Astrocyte (in vitro differentiated cells and primary cell): ENCODE data around the gene MBNL3. TPM values are rescaled to one million over a fixed set of nuclear protein-coding genes. Genes with fewer than 3 reads are reported as not detected.

Experiments used
- DNase-seq: peaks from one replicate; pipeline ENCODE4 v3.0.0-alpha.2; 2010; ENCODE audit warnings: low read depth
- FAIRE-seq: peaks from 2 replicates; lab custom pipeline; 2011; peaks lifted over from hg19 to GRCh38; lab: Jason Lieb, UNC
- H2AFZ ChIP-seq: 2 replicates; pipeline ENCODE4 v1.6.0; 2012; ENCODE audit warnings: low read depth, low read length, inconsistent platforms
- H3K27ac ChIP-seq: 2 replicates; pipeline ENCODE4 v1.5.1; 2011; ENCODE audit warnings: low read depth, low read length, inconsistent platforms
- H3K27me3 ChIP-seq: 2 replicates; pipeline ENCODE4 v1.6.0; 2011; ENCODE audit warnings: low read length, inconsistent platforms; ENCODE audit not compliant: insufficient read depth
- H3K36me3 ChIP-seq: 2 replicates; pipeline ENCODE4 v1.5.1; 2011; ENCODE audit warnings: low read length, inconsistent platforms; ENCODE audit not compliant: insufficient read depth
- H3K4me1 ChIP-seq: 2 replicates; pipeline ENCODE4 v1.5.1; 2011; ENCODE audit warnings: low read length, inconsistent platforms; ENCODE audit not compliant: insufficient read depth
- H3K4me2 ChIP-seq: 2 replicates; pipeline ENCODE4 v1.6.0; 2012; ENCODE audit warnings: low read length, inconsistent platforms
- H3K4me3 ChIP-seq: 2 replicates; pipeline ENCODE4 v1.5.1; 2011; ENCODE audit warnings: low read depth, mild to moderate bottlenecking, low read length, inconsistent platforms; ENCODE audit not compliant: insufficient read depth
- H3K79me2 ChIP-seq: 2 replicates; pipeline ENCODE4 v1.6.0; 2012; ENCODE audit warnings: mild to moderate bottlenecking, low read length, inconsistent platforms; ENCODE audit not compliant: insufficient read depth
- H3K9ac ChIP-seq: 2 replicates; pipeline ENCODE4 v1.6.0; 2012; ENCODE audit warnings: mild to moderate bottlenecking, low read length, inconsistent platforms
- H3K9me3 ChIP-seq: 2 replicates; pipeline ENCODE4 v1.5.1; 2012; ENCODE audit warnings: low read depth, mild to moderate bottlenecking, low read length, inconsistent platforms; ENCODE audit not compliant: insufficient read depth
- H4K20me1 ChIP-seq: 2 replicates; pipeline ENCODE4 v1.6.0; 2012; ENCODE audit warnings: low read length, inconsistent platforms; ENCODE audit not compliant: insufficient read depth
- H3K27ac Mint-ChIP-seq: one replicate; pipeline ENCODE4 v1.8.0; 2021; ENCODE audit warnings: mild to moderate bottlenecking, mixed read lengths; ENCODE audit not compliant: unreplicated experiment
- H3K27me3 Mint-ChIP-seq: one replicate; pipeline ENCODE4 v1.8.0; 2021; ENCODE audit warnings: low read depth, mixed read lengths; ENCODE audit not compliant: unreplicated experiment
- H3K36me3 Mint-ChIP-seq: one replicate; pipeline ENCODE4 v1.8.0; 2021; ENCODE audit warnings: low read depth, mixed read lengths; ENCODE audit not compliant: unreplicated experiment
- H3K4me1 Mint-ChIP-seq: one replicate; pipeline ENCODE4 v1.8.0; 2021; ENCODE audit warnings: low read depth, mixed read lengths; ENCODE audit not compliant: unreplicated experiment
- H3K4me3 Mint-ChIP-seq: one replicate; pipeline ENCODE4 v1.8.0; 2021; ENCODE audit warnings: mild to moderate bottlenecking, moderate library complexity, mixed read lengths; ENCODE audit not compliant: unreplicated experiment
- H3K9me3 Mint-ChIP-seq: one replicate; pipeline ENCODE4 v1.8.0; 2021; ENCODE audit warnings: mild to moderate bottlenecking, mixed read lengths; ENCODE audit not compliant: unreplicated experiment
- CTCF ChIP-seq: IDR thresholded peaks from 2 replicates; pipeline ENCODE4 v1.5.1; 2011; ENCODE audit warnings: low read depth, mild to moderate bottlenecking, inconsistent platforms, low read length, moderate library complexity; ENCODE audit not compliant: insufficient read depth
- EZH2 ChIP-seq: IDR thresholded peaks from 2 replicates; pipeline ENCODE4 v1.6.1; 2012; ENCODE audit warnings: mild to moderate bottlenecking, low read length, inconsistent platforms; ENCODE audit not compliant: insufficient read depth
- total RNA-seq: library from RNA; stranded (reverse); gene quantifications from 2 replicates; pipeline ENCODE4 v1.2.1, GENCODE V29; 2021

Gene MBNL3
- total RNA-seq, 1 donor from 2014 or later: 4.1 TPM

GRCh38 chrX:132367984-132368383, 120.9 kb downstream of the MBNL3 start:
- TF ChIP-seq EZH2 (no peak), CTCF (no peak)
- Histone ChIP-seq H3K9me3 (no peaks in the 10 kb centered on the region), H3K79me2 (no peaks in the 10 kb centered on the region), H3K36me3 (no peaks in the 10 kb centered on the region), H3K27me3 (no peaks in the 10 kb centered on the region), H3K4me3 (no peak overlapping the region), H4K20me1 (no peaks in the 10 kb centered on the region), H3K4me2 (no peak overlapping the region), H3K4me1 (no peaks in the 10 kb centered on the region), H3K27ac (no peak overlapping the region), H2AFZ (no peak overlapping the region), H3K9ac (no peak overlapping the region)
- Mint-ChIP-seq H3K9me3 (no peaks in the 10 kb centered on the region), H3K27me3 (no peaks in the 10 kb centered on the region), H3K27ac (no peak overlapping the region), H3K4me3 (no peak overlapping the region), H3K36me3 (no peaks in the 10 kb centered on the region), H3K4me1 (no peaks in the 10 kb centered on the region)
- FAIRE-seq: no peak
- DNase-seq: no peak

GRCh38 chrX:132367314-132367713, 121.5 kb downstream of the MBNL3 start:
- Mint-ChIP-seq H3K36me3 (no peaks in the 10 kb centered on the region), H3K27ac (no peak overlapping the region), H3K27me3 (no peaks in the 10 kb centered on the region), H3K4me1 (no peaks in the 10 kb centered on the region), H3K9me3 (no peaks in the 10 kb centered on the region), H3K4me3 (no peak overlapping the region)
- Histone ChIP-seq H3K27me3 (no peaks in the 10 kb centered on the region), H3K79me2 (no peaks in the 10 kb centered on the region), H3K4me1 (no peaks in the 10 kb centered on the region), H3K4me2 (no peak overlapping the region), H3K9me3 (no peaks in the 10 kb centered on the region), H3K27ac (no peak overlapping the region), H2AFZ (no peak overlapping the region), H4K20me1 (no peaks in the 10 kb centered on the region), H3K4me3 (no peak overlapping the region), H3K36me3 (no peaks in the 10 kb centered on the region), H3K9ac (no peak overlapping the region)
- TF ChIP-seq EZH2 (no peak), CTCF (no peak)
- DNase-seq: no peak
- no peak for FAIRE-seq

- no peak for FAIRE-seq
- Histone ChIP-seq H3K4me1 (no peaks in the 10 kb centered on the region), H3K27ac (no peak overlapping the region), H3K36me3 (no peaks in the 10 kb centered on the region), H3K9ac (no peak overlapping the region), H3K4me3 (no peak overlapping the region), H3K9me3 (no peaks in the 10 kb centered on the region), H3K27me3 (no peaks in the 10 kb centered on the region), H4K20me1 (no peaks in the 10 kb centered on the region), H3K79me2 (no peaks in the 10 kb centered on the region), H3K4me2 (no peak overlapping the region), H2AFZ (no peak overlapping the region)
- Mint-ChIP-seq H3K27ac (no peak overlapping the region), H3K36me3 (no peaks in the 10 kb centered on the region), H3K27me3 (no peaks in the 10 kb centered on the region), H3K4me3 (no peak overlapping the region), H3K9me3 (no peaks in the 10 kb centered on the region), H3K4me1 (no peaks in the 10 kb centered on the region)
- no peak for TF ChIP-seq EZH2
- TF ChIP-seq CTCF: no peak
- no peak for DNase-seq
Observed at GRCh38 chrX:132365490-132365889, 123.3 kb downstream of the MBNL3 start.
